ENCODE results near the gene IFT57. TPM values are rescaled to one million over a fixed set of nuclear protein-coding genes. Genes with fewer than 3 reads are reported as not detected.

Gene IFT57
- total RNA-seq, 6 experiments from 2014 or later = 2.4 to 6.2 (median 4.5) TPM

DNA sequence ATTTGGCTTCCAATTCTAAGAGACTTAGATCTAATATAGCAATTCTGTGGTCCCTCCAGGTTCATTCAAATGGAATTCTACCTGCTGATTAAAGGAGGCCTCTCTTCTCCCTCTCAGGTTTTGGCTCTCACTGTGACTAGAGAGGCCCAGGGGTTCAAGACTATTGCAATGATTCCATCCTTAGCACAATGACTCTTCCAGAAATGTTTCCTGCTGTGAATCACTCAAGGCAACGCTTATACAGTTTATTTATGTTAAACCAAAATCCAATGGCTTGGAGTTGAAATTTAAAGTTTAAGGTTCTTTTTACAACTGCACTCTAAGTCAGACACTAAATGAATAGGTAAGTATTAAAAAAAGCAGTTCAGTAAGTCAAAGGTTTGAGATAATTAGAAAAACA lies 39.9 kb downstream of the IFT57 start:
- Histone ChIP-seq H3K36me3 (no peaks in the 10 kb centered on the region), H3K4me1 (no peaks in the 10 kb centered on the region), H3K9me3 (no peaks in the 10 kb centered on the region), H3K27me3 (no peaks in the 10 kb centered on the region), H3K27ac (no peak overlapping the region), H3K4me3 (no peak overlapping the region)
- TF ChIP-seq POLR2A (IDR thresholded peaks at IDR 0.05) = no peak
- TF ChIP-seq, protein P1, sequence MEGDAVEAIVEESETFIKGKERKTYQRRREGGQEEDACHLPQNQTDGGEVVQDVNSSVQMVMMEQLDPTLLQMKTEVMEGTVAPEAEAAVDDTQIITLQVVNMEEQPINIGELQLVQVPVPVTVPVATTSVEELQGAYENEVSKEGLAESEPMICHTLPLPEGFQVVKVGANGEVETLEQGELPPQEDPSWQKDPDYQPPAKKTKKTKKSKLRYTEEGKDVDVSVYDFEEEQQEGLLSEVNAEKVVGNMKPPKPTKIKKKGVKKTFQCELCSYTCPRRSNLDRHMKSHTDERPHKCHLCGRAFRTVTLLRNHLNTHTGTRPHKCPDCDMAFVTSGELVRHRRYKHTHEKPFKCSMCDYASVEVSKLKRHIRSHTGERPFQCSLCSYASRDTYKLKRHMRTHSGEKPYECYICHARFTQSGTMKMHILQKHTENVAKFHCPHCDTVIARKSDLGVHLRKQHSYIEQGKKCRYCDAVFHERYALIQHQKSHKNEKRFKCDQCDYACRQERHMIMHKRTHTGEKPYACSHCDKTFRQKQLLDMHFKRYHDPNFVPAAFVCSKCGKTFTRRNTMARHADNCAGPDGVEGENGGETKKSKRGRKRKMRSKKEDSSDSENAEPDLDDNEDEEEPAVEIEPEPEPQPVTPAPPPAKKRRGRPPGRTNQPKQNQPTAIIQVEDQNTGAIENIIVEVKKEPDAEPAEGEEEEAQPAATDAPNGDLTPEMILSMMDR (IDR thresholded peaks at IDR 0.05) = no peak
- ATAC-seq = no peak
- 79% methylated on average over 1 of the region's 1 CpG for WGBS (ENCODE audit: insufficient coverage, low coverage, low lambda C conversion rate, missing lambda C conversion rate)
- no peak for DNase-seq
- intact Hi-C loops (cut with DNase I) = no loop called here

DNA sequence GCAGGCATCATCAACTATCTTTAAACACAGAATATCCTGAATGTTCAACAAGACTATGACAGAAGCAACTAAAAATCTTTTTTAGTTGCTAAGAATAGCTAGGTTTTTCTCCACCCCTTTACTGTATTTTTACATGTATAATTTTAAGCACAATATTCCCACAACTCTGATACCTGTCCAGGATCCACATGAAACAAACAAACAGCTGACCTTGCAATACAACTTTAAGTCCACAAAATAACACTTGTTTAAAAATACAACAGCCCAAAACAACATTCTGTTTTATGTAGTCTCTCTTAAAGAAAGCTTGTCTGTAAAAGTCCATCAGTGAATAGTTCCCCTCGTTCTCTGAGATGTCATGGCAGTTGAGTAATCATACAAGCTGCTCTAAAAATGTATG lies 41.1 kb downstream of the IFT57 start:
- H3K36me3 ChIP-seq = no peaks in the 10 kb centered on the region
- no peaks in the 10 kb centered on the region for H3K27me3 ChIP-seq
- no peak overlapping the region for H3K27ac ChIP-seq
- no peaks in the 10 kb centered on the region for H3K9me3 ChIP-seq
- no peak for ATAC-seq
- WGBS (ENCODE audit: insufficient coverage, low coverage, low lambda C conversion rate, missing lambda C conversion rate) = 67% methylated on average over 1 of the region's 1 CpG
- no peak for TF ChIP-seq POLR2A (IDR thresholded peaks at IDR 0.05)
- TF ChIP-seq, protein P1 (IDR thresholded peaks at IDR 0.05) = no peak
- no peak for DNase-seq
- intact Hi-C loops (cut with DNase I) = no loop called here
- H3K4me3 ChIP-seq = no peak overlapping the region
- H3K4me1 ChIP-seq = no peaks in the 10 kb centered on the region

DNA sequence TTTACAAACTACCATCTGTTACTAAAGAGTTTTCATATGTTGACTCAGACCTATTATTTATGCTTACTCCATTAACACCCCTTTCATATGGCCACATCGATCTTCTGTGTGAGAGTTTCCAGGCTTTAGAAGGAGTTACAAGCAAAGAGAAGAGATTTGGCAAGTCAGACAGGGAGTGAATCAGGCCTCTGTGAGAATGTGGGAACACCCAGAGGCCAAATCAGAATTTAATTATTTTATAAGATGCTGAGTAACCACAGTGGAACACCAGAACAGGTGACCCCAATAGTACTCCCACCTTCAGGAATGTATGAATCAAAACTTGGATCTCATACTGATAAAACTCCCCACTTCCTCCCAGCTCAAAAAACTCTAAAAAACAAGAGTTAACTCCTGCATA lies 42.0 kb downstream of the IFT57 start:
- Histone ChIP-seq H3K4me3 (no peak overlapping the region), H3K27me3 (no peaks in the 10 kb centered on the region), H3K4me1 (no peaks in the 10 kb centered on the region), H3K36me3 (no peaks in the 10 kb centered on the region), H3K27ac (no peak overlapping the region), H3K9me3 (no peaks in the 10 kb centered on the region)
- WGBS (ENCODE audit: insufficient coverage, low coverage, low lambda C conversion rate, missing lambda C conversion rate) = 55% methylated on average over 1 of the region's 1 CpG
- no peak for ATAC-seq
- TF ChIP-seq, protein P1 (IDR thresholded peaks at IDR 0.05) = no peak
- TF ChIP-seq POLR2A (IDR thresholded peaks at IDR 0.05) = no peak
- intact Hi-C loops (cut with DNase I) = no loop called here
- DNase-seq = no peak

DNA sequence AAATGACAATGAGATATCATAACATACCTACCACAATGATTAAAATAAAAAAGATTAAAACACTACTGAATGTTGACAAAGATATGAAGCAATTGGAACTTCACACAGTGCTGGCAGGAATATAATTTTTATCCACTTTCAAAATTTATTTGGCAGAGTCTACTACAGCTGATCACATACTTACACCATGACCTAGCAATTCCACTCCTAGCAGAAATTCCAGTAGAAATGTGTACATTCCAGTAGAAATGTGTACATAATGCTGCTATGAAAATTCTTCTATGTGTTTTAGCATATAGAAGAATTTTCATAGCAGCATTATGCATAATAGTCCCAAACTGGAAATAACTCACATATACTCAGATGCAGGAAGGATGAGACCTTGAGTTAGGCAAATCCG lies 43.5 kb downstream of the IFT57 start:
- H3K4me1 ChIP-seq = no peaks in the 10 kb centered on the region
- H3K4me3 ChIP-seq = no peak overlapping the region
- intact Hi-C loops (cut with DNase I) = no loop called here
- WGBS (ENCODE audit: insufficient coverage, low coverage, low lambda C conversion rate, missing lambda C conversion rate) = 93% methylated on average over 1 of the region's 1 CpG
- TF ChIP-seq, protein P1 (IDR thresholded peaks at IDR 0.05) = no peak
- TF ChIP-seq POLR2A (IDR thresholded peaks at IDR 0.05) = no peak
- no peak overlapping the region for H3K27ac ChIP-seq
- no peaks in the 10 kb centered on the region for H3K36me3 ChIP-seq
- ATAC-seq = no peak
- H3K9me3 ChIP-seq = no peaks in the 10 kb centered on the region
- H3K27me3 ChIP-seq = no peaks in the 10 kb centered on the region
- no peak for DNase-seq

DNA sequence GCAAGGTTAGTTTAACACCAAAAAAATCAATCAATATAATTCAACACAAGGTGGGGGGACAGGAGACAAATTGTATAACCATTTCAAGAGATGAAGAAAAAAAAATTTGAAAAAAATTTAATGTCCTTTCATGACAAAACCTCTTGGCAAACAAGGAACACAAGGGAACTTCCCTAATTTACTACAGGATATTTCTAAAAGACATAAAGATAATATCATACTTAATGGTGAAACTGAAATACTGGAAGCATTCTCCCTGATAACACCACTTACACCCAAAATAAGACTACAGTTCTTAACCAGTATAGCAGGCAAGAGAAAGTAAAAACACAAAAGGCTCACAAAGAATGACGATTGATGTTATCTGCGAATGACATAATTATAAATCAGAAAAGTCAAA lies 44.7 kb downstream of the IFT57 start:
- ATAC-seq = no peak

More for the DNA sequence above, 44.7 kb downstream of the IFT57 start:
- H3K4me3 ChIP-seq = no peak overlapping the region
- H3K4me1 ChIP-seq = no peaks in the 10 kb centered on the region
- WGBS (ENCODE audit: insufficient coverage, low coverage, low lambda C conversion rate, missing lambda C conversion rate) = 88% methylated on average over 2 of the region's 2 CpGs
- H3K9me3 ChIP-seq = no peaks in the 10 kb centered on the region
- H3K27ac ChIP-seq = no peak overlapping the region
- intact Hi-C loops (cut with DNase I) = no loop called here
- no peak for DNase-seq
- TF ChIP-seq, protein P1 (IDR thresholded peaks at IDR 0.05) = no peak
- no peak for TF ChIP-seq POLR2A (IDR thresholded peaks at IDR 0.05)
- H3K27me3 ChIP-seq = no peaks in the 10 kb centered on the region
- no peaks in the 10 kb centered on the region for H3K36me3 ChIP-seq

Data from right lobe of liver (tissue), 6 donors.